Activated CD4-positive, alpha-beta memory T cell treated with anti-CD3 and anti-CD28 coated beads for 36 hours (primary cell): ENCODE results near the gene SNTG2. TPM values are rescaled to one million over a fixed set of nuclear protein-coding genes. Genes with fewer than 3 reads are reported as not detected.

Experiments
- CTCF ChIA-PET: fragments of 350-600 bp; sonication (Branson Sonifier 250); formaldehyde crosslinking; loops from one replicate; lab custom pipeline; 2021; ENCODE audit warnings: antibody characterized with exemption, inconsistent platforms; lab: Charles Lee
- POLR2A ChIA-PET: fragments of 350-600 bp; sonication (Branson Sonifier 250); formaldehyde crosslinking; loops from one replicate; lab custom pipeline; 2021; ENCODE audit warnings: antibody characterized with exemption; lab: Charles Lee
- DNase-seq: peaks from one replicate; pipeline ENCODE4 v3.0.0-alpha.2; 2020
- H3K27ac Mint-ChIP-seq: one replicate; pipeline ENCODE4 v1.8.0; 2021; ENCODE audit warnings: mixed read lengths
- H3K27me3 Mint-ChIP-seq: one replicate; pipeline ENCODE4 v1.8.0; 2021; ENCODE audit warnings: mixed read lengths
- H3K36me3 Mint-ChIP-seq: one replicate; pipeline ENCODE4 v1.8.0; 2021; ENCODE audit warnings: mixed read lengths
- H3K4me1 Mint-ChIP-seq: one replicate; pipeline ENCODE4 v1.8.0; 2021; ENCODE audit warnings: low read depth, mixed read lengths
- H3K4me3 Mint-ChIP-seq: one replicate; pipeline ENCODE4 v1.8.0; 2021; ENCODE audit warnings: mild to moderate bottlenecking, mixed read lengths
- H3K9me3 Mint-ChIP-seq: one replicate; pipeline ENCODE4 v1.8.0; 2021; ENCODE audit warnings: mixed read lengths
- intact Hi-C: fragments of 100-400 bp; cut with micrococcal nuclease; formaldehyde crosslinking; loops from one replicate; pipeline ENCODE4 v1.15.1; 2023
- total RNA-seq, 2 experiments: library from RNA; stranded (reverse); gene quantifications; one replicate each; pipeline ENCODE4 v1.2.3, GENCODE V29; 2021

The SNTG2 gene
- total RNA-seq, 2 experiments from 2014 or later: 0.67 to 0.94 TPM

DNA sequence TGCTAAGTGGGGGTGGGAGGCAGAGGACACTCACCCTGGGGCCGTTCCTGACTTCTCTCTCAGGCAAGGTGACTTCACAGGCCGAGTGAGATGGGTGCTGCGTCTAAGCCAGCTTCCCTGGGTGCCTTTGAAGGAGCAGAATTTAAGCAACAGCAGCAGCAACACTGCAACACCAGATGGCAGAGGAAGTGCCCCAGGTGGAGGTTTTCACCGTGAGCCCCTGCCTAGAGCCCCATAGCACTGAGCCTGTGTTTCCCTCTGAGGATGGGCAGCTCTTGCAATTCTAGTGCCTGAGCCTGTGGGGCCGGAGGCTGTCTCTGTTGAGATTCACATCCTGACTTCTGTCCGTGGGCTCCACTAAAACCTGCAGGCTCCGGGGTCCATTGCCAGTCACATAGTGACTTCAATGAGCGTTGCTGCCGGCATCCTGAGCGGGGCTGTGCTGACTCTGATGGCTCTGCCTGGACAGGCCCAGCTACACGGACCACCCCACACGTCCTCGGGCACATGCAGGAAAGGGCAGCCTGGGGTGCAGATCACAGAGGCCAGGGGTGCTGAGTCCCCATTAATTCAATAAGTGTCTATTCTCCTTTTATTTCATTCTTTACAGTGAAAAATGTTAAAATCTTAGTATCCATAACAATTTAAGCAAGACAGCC is 218.8 kb downstream of the SNTG2 start:
- intact Hi-C loops: no loop called here
- Mint-ChIP-seq H3K4me3 (no peak overlapping the region), H3K27me3 (no peaks in the 10 kb centered on the region), H3K9me3 (peaks cover 10% of the 10 kb centered on the region), H3K36me3 (peaks cover 5% of the 10 kb centered on the region), H3K4me1 (peaks cover 15% of the 10 kb centered on the region), H3K27ac (no peak overlapping the region)
- ChIA-PET CTCF (no interaction called here), POLR2A (no interaction called here)
- DNase-seq: no peak

DNA sequence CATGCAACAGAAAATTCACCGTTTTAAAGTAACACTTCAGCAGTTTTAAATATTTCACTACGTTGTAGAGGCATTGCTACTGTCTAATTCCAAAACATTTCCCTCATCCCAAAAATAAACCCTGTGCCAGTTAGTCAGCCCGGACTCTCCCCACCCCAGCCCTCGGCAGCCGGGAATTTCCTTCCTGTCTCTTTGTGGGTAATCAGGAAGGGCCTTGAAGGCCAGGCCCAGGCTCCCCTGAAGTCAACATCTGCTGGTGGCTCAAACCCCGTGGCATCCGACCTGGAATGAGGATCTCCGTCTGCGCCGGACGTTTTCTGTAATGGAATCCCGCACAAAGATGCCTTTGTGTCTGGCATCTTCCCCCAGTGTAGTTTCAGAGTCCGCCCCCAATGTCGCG is 219.6 kb downstream of the SNTG2 start:
- H3K9me3 Mint-ChIP-seq: peaks cover 10% of the 10 kb centered on the region

DNA sequence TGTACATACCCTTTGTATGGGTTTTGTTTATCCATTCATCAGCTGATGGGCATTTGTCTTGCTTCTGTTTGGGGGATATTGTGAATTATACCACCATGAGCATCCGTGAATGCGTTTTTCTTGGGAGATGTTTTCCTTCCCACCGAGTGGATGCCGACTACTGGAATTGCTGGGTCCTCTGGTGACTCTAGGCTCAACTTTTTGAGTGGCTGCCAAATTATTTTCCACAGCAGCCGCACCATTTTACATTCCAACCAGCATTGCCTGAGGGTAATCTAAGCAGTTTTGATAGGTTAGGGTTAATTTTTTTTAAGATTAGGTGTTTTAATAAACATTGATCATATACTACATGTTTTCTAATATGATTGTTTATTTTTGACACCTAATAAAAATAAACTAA is 220.1 kb downstream of the SNTG2 start:
- H3K36me3 Mint-ChIP-seq: peaks cover 5% of the 10 kb centered on the region
- DNase-seq: no peak
- H3K9me3 Mint-ChIP-seq: peaks cover 10% of the 10 kb centered on the region
- H3K27ac Mint-ChIP-seq: no peak overlapping the region
- peaks cover 7% of the 10 kb centered on the region for H3K4me1 Mint-ChIP-seq
- no peaks in the 10 kb centered on the region for H3K27me3 Mint-ChIP-seq
- CTCF ChIA-PET: no interaction called here
- intact Hi-C loops: no loop called here
- no peak overlapping the region for H3K4me3 Mint-ChIP-seq
- POLR2A ChIA-PET: no interaction called here

More for the DNA sequence above, 219.6 kb downstream of the SNTG2 start:
- intact Hi-C loops: no loop called here
- POLR2A ChIA-PET: no interaction called here
- peaks cover 10% of the 10 kb centered on the region for H3K4me1 Mint-ChIP-seq
- H3K4me3 Mint-ChIP-seq: no peak overlapping the region
- peaks cover 5% of the 10 kb centered on the region for H3K36me3 Mint-ChIP-seq
- no peak for DNase-seq
- H3K27me3 Mint-ChIP-seq: no peaks in the 10 kb centered on the region
- H3K27ac Mint-ChIP-seq: no peak overlapping the region
- CTCF ChIA-PET: no interaction called here

- H3K27me3 Mint-ChIP-seq: no peaks in the 10 kb centered on the region
- H3K36me3 Mint-ChIP-seq: peaks cover 1% of the 10 kb centered on the region
- POLR2A ChIA-PET: no interaction called here
- intact Hi-C loops: no loop called here
- no peak for DNase-seq
- no peak overlapping the region for H3K4me3 Mint-ChIP-seq
- H3K4me1 Mint-ChIP-seq: peaks cover 4% of the 10 kb centered on the region
- H3K27ac Mint-ChIP-seq: no peak overlapping the region
- CTCF ChIA-PET: no interaction called here
- H3K9me3 Mint-ChIP-seq: no peaks in the 10 kb centered on the region
Observed at GRCh38 chr2:1173528-1173927, 222.9 kb downstream of the SNTG2 start.

DNA sequence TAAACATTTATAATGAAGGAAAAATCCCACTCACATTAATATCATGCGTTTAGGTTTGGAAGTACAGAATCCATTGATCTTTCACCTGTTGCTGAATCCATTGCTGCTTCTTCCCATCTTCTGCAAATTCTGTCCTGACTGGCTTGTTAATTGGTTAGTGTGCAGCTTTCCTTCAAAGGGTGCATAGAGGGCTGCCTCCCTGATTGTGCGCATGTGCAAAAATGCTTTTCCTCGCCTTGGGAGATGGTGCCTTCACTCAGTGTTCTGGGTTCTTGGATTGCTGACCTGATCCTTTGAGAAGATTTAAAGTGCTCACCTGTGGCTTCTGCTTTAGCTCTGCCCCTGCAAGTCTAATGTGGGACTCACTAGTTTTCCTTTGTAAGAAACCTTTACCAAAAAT is 231.2 kb downstream of the SNTG2 start:
- no peak overlapping the region for H3K4me3 Mint-ChIP-seq
- intact Hi-C loops: no loop called here
- H3K36me3 Mint-ChIP-seq: no peaks in the 10 kb centered on the region
- no peak overlapping the region for H3K27ac Mint-ChIP-seq
- ChIA-PET POLR2A (no interaction called here), CTCF (no interaction called here)
- no peak for DNase-seq
- H3K4me1 Mint-ChIP-seq: peaks cover 2% of the 10 kb centered on the region
- peaks cover 13% of the 10 kb centered on the region for H3K9me3 Mint-ChIP-seq
- H3K27me3 Mint-ChIP-seq: no peaks in the 10 kb centered on the region

- no peak overlapping the region for H3K27ac Mint-ChIP-seq
- no peaks in the 10 kb centered on the region for H3K27me3 Mint-ChIP-seq
- H3K36me3 Mint-ChIP-seq: no peaks in the 10 kb centered on the region
- POLR2A ChIA-PET: no interaction called here
- no peak for DNase-seq
- intact Hi-C loops: no loop called here
- H3K4me3 Mint-ChIP-seq: no peak overlapping the region
- CTCF ChIA-PET: no interaction called here
- H3K4me1 Mint-ChIP-seq: no peaks in the 10 kb centered on the region
- H3K9me3 Mint-ChIP-seq: peaks cover 13% of the 10 kb centered on the region
Observed at GRCh38 chr2:1183300-1183699, 232.7 kb downstream of the SNTG2 start.

DNA sequence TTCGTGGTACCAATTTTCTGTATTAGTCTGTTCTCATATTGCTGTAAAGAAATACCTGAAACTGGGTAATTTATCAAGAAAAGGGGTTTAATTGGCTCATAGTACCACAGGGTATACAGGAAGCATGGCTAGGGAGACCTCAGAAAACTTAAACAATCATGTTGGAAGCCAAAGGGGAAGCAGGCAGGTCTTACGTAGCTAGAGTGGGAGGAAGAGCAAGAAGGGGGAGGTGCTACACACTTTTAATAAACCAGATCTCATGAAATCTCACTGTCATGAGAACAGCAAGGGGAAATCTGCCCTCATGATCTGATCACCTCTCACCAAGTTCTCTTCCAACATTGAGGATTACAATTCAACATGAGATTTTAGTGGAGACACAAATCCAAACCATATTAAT is 235.8 kb downstream of the SNTG2 start:
- no peaks in the 10 kb centered on the region for H3K36me3 Mint-ChIP-seq
- intact Hi-C loops: no loop called here
- peaks cover 10% of the 10 kb centered on the region for H3K9me3 Mint-ChIP-seq
- no peak for DNase-seq
- no peak overlapping the region for H3K27ac Mint-ChIP-seq
- ChIA-PET CTCF (no interaction called here), POLR2A (no interaction called here)
- H3K4me1 Mint-ChIP-seq: no peaks in the 10 kb centered on the region
- no peak overlapping the region for H3K4me3 Mint-ChIP-seq
- H3K27me3 Mint-ChIP-seq: no peaks in the 10 kb centered on the region

DNA sequence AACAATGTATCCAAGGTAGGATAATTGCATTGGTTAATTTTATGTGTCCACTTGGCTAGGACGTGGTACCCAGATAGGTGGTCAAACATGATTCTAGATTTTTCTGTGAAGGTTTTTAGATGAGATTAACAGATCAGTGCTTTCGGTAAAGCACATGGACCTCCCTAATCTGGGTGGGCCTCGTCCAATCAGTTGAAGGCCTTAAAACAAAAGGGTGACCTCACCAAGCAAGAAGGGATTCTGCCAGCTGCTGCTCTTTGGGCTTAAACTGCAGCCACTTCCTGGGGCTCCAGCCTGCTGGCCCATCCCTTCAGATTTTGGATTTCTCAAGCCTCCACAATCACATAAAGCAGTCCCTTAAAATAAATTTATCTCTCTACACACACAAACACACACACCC is 236.5 kb downstream of the SNTG2 start:
- no peak for DNase-seq
- POLR2A ChIA-PET: no interaction called here
- Mint-ChIP-seq H3K4me3 (no peak overlapping the region), H3K27me3 (no peaks in the 10 kb centered on the region), H3K36me3 (no peaks in the 10 kb centered on the region), H3K9me3 (peaks cover 10% of the 10 kb centered on the region), H3K27ac (no peak overlapping the region), H3K4me1 (no peaks in the 10 kb centered on the region)
- CTCF ChIA-PET: no interaction called here
- intact Hi-C loops: no loop called here

- DNase-seq: no peak
- H3K36me3 Mint-ChIP-seq: peaks cover 7% of the 10 kb centered on the region
- intact Hi-C loops: no loop called here
- no peaks in the 10 kb centered on the region for H3K4me1 Mint-ChIP-seq
- CTCF ChIA-PET: interaction anchor here (0.7 kb wide), 1 partner anchor 470 kb away, joined by 3 read pairs; no protein-coding TSS in a partner anchor
- no peak overlapping the region for H3K4me3 Mint-ChIP-seq
- H3K27ac Mint-ChIP-seq: no peak overlapping the region
- H3K27me3 Mint-ChIP-seq: no peaks in the 10 kb centered on the region
- H3K9me3 Mint-ChIP-seq: peaks cover 22% of the 10 kb centered on the region
- POLR2A ChIA-PET: no interaction called here
Observed at GRCh38 chr2:1192121-1192520, 241.5 kb downstream of the SNTG2 start.

DNA sequence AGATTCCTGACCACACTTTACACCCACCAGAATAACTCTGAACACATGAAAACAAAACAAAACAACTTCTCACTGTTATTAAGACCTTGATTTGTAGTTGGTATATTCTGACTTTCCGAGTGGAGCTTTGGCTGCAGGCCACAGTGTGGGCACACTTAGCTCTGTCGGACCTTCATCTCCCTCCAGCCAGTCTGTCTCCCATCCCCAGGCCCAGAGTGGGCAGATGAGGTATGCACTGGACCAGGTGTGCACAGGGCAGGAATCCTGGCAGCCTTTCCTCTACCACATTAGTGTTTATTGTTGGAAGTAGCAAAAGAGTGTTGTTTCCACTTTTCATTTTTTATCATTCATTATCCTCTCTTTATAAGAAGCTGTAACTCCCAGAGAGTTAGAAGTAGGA is 243.2 kb downstream of the SNTG2 start:
- Mint-ChIP-seq H3K36me3 (peaks cover 7% of the 10 kb centered on the region), H3K4me1 (no peaks in the 10 kb centered on the region), H3K4me3 (no peak overlapping the region), H3K9me3 (peaks cover 22% of the 10 kb centered on the region), H3K27me3 (no peaks in the 10 kb centered on the region), H3K27ac (no peak overlapping the region)
- ChIA-PET POLR2A (no interaction called here), CTCF (no interaction called here)
- DNase-seq: no peak
- intact Hi-C loops: no loop called here

DNA sequence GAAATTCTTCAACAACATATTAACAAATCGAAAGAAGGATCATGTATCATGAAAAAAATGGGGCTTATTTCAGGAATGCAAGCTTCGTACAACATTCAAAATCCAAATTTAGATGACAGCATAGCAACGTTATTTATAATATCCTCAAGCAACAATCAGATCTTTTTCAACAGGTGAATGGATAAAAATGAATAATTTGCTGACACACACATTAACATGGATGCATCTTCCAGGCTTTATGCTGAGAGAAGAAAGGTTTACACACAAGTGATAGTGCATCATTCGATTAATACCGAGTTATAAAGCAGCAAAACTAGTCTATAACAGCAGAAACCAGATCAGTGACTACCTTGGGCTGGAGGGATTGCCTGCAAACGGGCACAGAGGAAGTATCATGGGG is 253.1 kb downstream of the SNTG2 start:
- ChIA-PET CTCF (no interaction called here), POLR2A (no interaction called here)
- Mint-ChIP-seq H3K4me3 (no peak overlapping the region), H3K9me3 (peaks cover 4% of the 10 kb centered on the region), H3K27ac (no peak overlapping the region), H3K4me1 (no peaks in the 10 kb centered on the region), H3K36me3 (no peaks in the 10 kb centered on the region), H3K27me3 (no peaks in the 10 kb centered on the region)
- DNase-seq: no peak
- intact Hi-C loops: no loop called here

GRCh38 chr2:1205853-1206252 is 255.2 kb downstream of the SNTG2 start:
- intact Hi-C loops: no loop called here
- peaks cover 4% of the 10 kb centered on the region for H3K9me3 Mint-ChIP-seq
- H3K4me1 Mint-ChIP-seq: peaks cover 5% of the 10 kb centered on the region
- no peak overlapping the region for H3K27ac Mint-ChIP-seq
- ChIA-PET POLR2A (no interaction called here), CTCF (no interaction called here)
- DNase-seq: no peak
- H3K27me3 Mint-ChIP-seq: no peaks in the 10 kb centered on the region
- H3K36me3 Mint-ChIP-seq: no peaks in the 10 kb centered on the region
- no peak overlapping the region for H3K4me3 Mint-ChIP-seq

DNA sequence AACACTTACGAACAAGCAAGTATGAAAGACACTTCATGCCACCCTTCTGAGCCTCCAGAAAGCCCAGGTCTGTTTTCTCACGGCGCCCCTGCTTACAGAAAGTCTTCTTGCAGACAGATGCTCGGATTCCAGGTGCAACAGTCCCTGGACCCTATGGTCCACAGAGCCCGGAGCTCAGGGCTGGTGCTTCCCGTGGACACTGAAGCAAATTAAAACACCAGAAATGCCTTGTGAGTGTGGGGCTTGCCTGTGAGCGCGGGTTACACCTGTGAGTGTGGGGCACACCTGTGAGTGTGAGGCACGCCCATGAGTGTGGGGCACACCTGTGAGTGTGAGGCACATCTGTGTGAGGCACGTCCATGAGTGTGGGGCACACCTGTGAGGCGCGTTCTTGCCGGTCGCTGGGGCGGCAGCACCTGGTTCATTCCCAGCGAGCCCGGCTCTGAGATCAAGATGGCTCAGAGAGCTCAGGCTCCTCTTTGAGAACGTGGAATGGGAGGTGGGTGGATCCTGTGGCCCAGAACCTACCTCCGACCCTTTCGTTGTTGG is 257.4 kb downstream of the SNTG2 start:
- Mint-ChIP-seq H3K27me3 (no peaks in the 10 kb centered on the region), H3K4me1 (peaks cover 5% of the 10 kb centered on the region), H3K36me3 (peaks cover 1% of the 10 kb centered on the region), H3K9me3 (peaks cover 5% of the 10 kb centered on the region), H3K4me3 (no peak overlapping the region), H3K27ac (no peak overlapping the region)
- CTCF ChIA-PET: no interaction called here
- DNase-seq: no peak
- POLR2A ChIA-PET: no interaction called here
- intact Hi-C loops: no loop called here
